Mesendoderm (in vitro differentiated cells): ENCODE data around the gene SPAG6.
A peak's percentile ranks its signal among the peaks of the same experiment; 100 is the strongest.

ENCODE experiments used
- DNase-seq: peaks from one replicate; pipeline ENCODE4 v3.0.0; 2013
- H2AK5ac ChIP-seq: 2 replicates; pipeline ENCODE4 v1.6.1; 2013; ENCODE audit warnings: low read length, inconsistent platforms
- H2BK120ac ChIP-seq: 2 replicates; pipeline ENCODE4 v1.6.1; 2013; ENCODE audit warnings: low read depth, mild to moderate bottlenecking, low read length, moderate library complexity, mixed read lengths
- H2BK15ac ChIP-seq: replicated peaks from 2 replicates; pipeline ENCODE4 v1.6.1; 2013; ENCODE audit warnings: low read depth, mild to moderate bottlenecking, moderate library complexity
- H2BK5ac ChIP-seq: 2 replicates; pipeline ENCODE4 v1.6.1; 2013; ENCODE audit warnings: low read length, inconsistent platforms
- H3K18ac ChIP-seq: 2 replicates; pipeline ENCODE4 v1.6.1; 2013; ENCODE audit warnings: mild to moderate bottlenecking, low read length, mixed read lengths
- H3K23ac ChIP-seq: one replicate; pipeline ENCODE4 v1.6.1; 2013; ENCODE audit warnings: low read length
- H3K27ac ChIP-seq: 2 replicates; pipeline ENCODE4 v1.5.1; 2013; ENCODE audit warnings: low read depth, mild to moderate bottlenecking, inconsistent platforms, low read length, moderate library complexity
- H3K27me3 ChIP-seq: 2 replicates; pipeline ENCODE4 v1.6.1; 2013; ENCODE audit warnings: low read length, control low read depth, mild to moderate bottlenecking, inconsistent platforms; ENCODE audit not compliant: insufficient read depth, poor library complexity
- H3K36me3 ChIP-seq: 2 replicates; pipeline ENCODE4 v1.6.1; 2013; ENCODE audit warnings: low read length, inconsistent platforms; ENCODE audit not compliant: control insufficient read depth, insufficient read depth
- H3K4ac ChIP-seq: one replicate; pipeline ENCODE4 v1.6.1; 2013; ENCODE audit warnings: low read depth, mild to moderate bottlenecking, low read length, moderate library complexity
- H3K4me1 ChIP-seq: 2 replicates; pipeline ENCODE4 v1.6.1; 2013; ENCODE audit warnings: low read depth, low read length, inconsistent platforms; ENCODE audit not compliant: control insufficient read depth
- H3K4me2 ChIP-seq: 2 replicates; pipeline ENCODE4 v1.6.1; 2013; ENCODE audit warnings: low read length
- H3K4me3 ChIP-seq: 2 replicates; pipeline ENCODE4 v1.5.1; 2013; ENCODE audit warnings: mild to moderate bottlenecking, low read length
- H3K56ac ChIP-seq: one replicate; pipeline ENCODE4 v1.6.1; 2013; ENCODE audit warnings: low read length
- H3K79me1 ChIP-seq: 2 replicates; pipeline ENCODE4 v1.6.1; 2013; ENCODE audit warnings: low read length, inconsistent platforms
- H3K79me2 ChIP-seq: 2 replicates; pipeline ENCODE4 v1.6.1; 2013; ENCODE audit warnings: mild to moderate bottlenecking, low read length; ENCODE audit not compliant: control insufficient read depth, insufficient read depth
- H3K9ac ChIP-seq: 2 replicates; pipeline ENCODE4 v1.6.1; 2013; ENCODE audit warnings: low read length, inconsistent platforms
- H4K5ac ChIP-seq: one replicate; pipeline ENCODE4 v1.6.1; 2013; ENCODE audit warnings: low read length
- H4K8ac ChIP-seq: one replicate; pipeline ENCODE4 v1.6.1; 2013; ENCODE audit warnings: low read depth, mild to moderate bottlenecking, control low read depth, low read length, moderate library complexity
- WGBS: extraction: QIAGEN DNeasy Blood & Tissue Kit; methylation state at CpG from one replicate; pipeline ENCODE4 v1.1.7; 2013; ENCODE audit warnings: low lambda C conversion rate, missing lambda C conversion rate; ENCODE audit not compliant: insufficient coverage; ENCODE audit errors: extremely low coverage; 5-methylcytosine and 5-hydroxymethylcytosine counted together

The SPAG6 gene

DNA sequence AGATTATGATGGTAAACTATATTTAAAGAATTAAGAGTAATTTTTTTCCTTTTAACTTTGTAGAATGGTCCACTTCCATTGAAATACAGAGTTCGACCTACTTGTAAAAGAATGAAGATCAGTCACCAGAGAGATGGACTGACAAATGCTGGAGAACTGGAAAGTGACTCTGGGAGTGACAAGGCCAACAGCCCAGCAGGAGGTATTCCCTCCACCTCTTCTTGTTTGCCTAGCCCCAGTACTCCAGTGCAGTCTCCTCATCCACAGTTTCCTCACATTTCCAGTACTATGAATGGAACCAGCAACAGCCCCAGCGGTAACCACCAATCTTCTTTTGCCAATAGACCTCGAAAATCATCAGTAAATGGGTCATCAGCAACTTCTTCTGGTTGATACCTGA lies 16.1 kb upstream of the SPAG6 start:
- WGBS: no CpG with 5 or more reads among the region's 3 CpGs
- no peak overlapping the region for H2BK120ac ChIP-seq
- no peaks in the 10 kb centered on the region for H3K79me2 ChIP-seq
- H4K8ac ChIP-seq: no peak overlapping the region
- H3K18ac ChIP-seq: no peak overlapping the region
- no peak overlapping the region for H2BK5ac ChIP-seq
- H3K4me1 ChIP-seq: peaks cover 3% of the 10 kb centered on the region
- H3K27ac ChIP-seq: no peak overlapping the region
- no peaks in the 10 kb centered on the region for H3K36me3 ChIP-seq
- H3K27me3 ChIP-seq: peaks cover 31% of the 10 kb centered on the region
- no peak overlapping the region for H3K4me3 ChIP-seq
- no peaks in the 10 kb centered on the region for H3K79me1 ChIP-seq
- no peak overlapping the region for H2AK5ac ChIP-seq
- no peak overlapping the region for H3K9ac ChIP-seq
- no peak overlapping the region for H3K56ac ChIP-seq
- H3K4me2 ChIP-seq: no peak overlapping the region
- DNase-seq: no peak
- H2BK15ac ChIP-seq: no peak overlapping the region
- no peak overlapping the region for H4K5ac ChIP-seq
- no peak overlapping the region for H3K4ac ChIP-seq
- H3K23ac ChIP-seq: no peak overlapping the region

DNA sequence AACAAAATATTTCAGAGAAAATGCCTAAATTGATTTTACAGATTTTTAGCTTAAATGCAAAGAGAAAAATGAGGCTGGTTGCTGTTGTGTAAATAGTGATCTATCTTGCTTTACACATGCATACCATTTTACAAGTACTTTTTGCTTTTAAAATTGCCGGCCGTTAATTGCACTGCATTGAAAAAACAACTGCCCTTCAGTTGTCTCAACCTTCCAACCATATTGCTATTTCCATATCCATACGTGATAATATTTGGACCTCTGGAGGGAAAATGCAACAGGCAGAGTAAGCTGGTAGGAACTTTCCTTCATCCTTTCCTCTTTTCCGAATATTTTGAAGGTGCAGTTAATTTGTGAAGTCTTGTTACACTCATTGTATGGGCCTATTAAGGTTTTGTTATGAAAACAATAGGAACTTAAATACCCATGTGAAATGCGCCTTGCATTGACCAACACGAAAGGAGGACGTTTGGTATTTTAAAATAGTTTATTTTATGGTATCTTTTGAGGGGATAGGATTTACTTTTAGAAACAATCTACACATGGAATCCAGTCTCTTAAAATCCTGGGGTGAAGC lies 13.1 kb upstream of the SPAG6 start:
- Histone ChIP-seq H2BK120ac (no peak overlapping the region), H3K9ac (no peak overlapping the region), H2AK5ac (no peak overlapping the region)

DNA sequence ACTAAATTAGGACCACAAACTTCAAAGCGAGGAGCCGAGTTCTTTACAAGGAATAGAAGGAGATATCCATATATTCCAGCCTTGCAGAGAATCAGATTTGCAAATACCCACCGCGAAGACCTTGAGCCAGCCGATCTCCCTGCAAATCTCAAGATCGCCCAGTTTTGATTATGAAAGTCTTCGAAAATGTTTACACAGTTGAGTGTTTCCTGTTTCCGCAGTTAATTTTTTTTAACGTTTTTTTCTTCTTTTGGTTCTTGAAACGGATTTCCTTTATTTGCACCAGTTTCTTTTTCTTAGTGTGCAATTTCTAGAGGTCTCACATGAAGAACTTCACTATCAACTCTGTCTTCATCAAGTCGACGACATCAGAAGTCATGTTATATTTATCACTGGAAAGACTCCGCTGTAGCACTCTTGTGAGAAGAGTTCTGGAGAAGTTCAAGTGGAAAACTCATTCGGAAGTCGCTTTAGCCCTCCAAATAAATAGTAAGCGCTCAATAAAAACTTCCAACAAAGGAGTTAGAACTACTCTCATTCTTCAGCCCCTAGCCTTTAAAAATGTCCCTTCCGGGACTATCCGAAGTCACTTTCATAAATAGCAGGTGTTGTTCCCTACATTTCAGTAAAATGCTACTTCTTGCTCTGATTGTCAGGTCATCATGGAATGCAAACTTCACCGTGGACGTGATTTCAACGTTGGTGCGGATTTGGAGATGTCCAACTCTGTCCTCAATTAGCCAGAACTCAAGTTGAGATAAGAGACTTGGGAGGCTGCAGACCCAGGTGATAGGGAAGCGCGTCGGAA lies 11.9 kb upstream of the SPAG6 start:
- Histone ChIP-seq H2AK5ac (no peak overlapping the region), H2BK120ac (no peak overlapping the region), H3K4me3 (no peak overlapping the region), H3K4me2 (no peak overlapping the region), H3K79me2 (no peaks in the 10 kb centered on the region), H3K9ac (no peak overlapping the region), H3K23ac (no peak overlapping the region), H3K27me3 (peaks cover 50% of the 10 kb centered on the region), H3K4ac (no peak overlapping the region), H4K5ac (no peak overlapping the region), H2BK15ac (no peak overlapping the region), H4K8ac (no peak overlapping the region), H3K56ac (no peak overlapping the region), H3K79me1 (no peaks in the 10 kb centered on the region), H2BK5ac (no peak overlapping the region), H3K4me1 (peaks cover 1% of the 10 kb centered on the region), H3K27ac (no peak overlapping the region), H3K18ac (no peak overlapping the region), H3K36me3 (no peaks in the 10 kb centered on the region)
- DNase-seq: peak; percentile 31
- WGBS: no CpG with 5 or more reads among the region's 25 CpGs

More for the DNA sequence above, 13.1 kb upstream of the SPAG6 start:
- H3K23ac ChIP-seq: no peak overlapping the region
- H3K56ac ChIP-seq: no peak overlapping the region
- peaks cover 1% of the 10 kb centered on the region for H3K4me1 ChIP-seq
- H4K8ac ChIP-seq: no peak overlapping the region
- H3K27me3 ChIP-seq: peaks cover 43% of the 10 kb centered on the region
- no peaks in the 10 kb centered on the region for H3K36me3 ChIP-seq
- no peak overlapping the region for H3K4me2 ChIP-seq
- no peak overlapping the region for H4K5ac ChIP-seq
- no peaks in the 10 kb centered on the region for H3K79me2 ChIP-seq
- H3K4me3 ChIP-seq: no peak overlapping the region
- H3K18ac ChIP-seq: no peak overlapping the region
- H2BK5ac ChIP-seq: no peak overlapping the region
- WGBS: no CpG with 5 or more reads among the region's 7 CpGs
- no peak for DNase-seq
- H2BK15ac ChIP-seq: no peak overlapping the region
- H3K79me1 ChIP-seq: no peaks in the 10 kb centered on the region
- H3K27ac ChIP-seq: no peak overlapping the region
- no peak overlapping the region for H3K4ac ChIP-seq

DNA sequence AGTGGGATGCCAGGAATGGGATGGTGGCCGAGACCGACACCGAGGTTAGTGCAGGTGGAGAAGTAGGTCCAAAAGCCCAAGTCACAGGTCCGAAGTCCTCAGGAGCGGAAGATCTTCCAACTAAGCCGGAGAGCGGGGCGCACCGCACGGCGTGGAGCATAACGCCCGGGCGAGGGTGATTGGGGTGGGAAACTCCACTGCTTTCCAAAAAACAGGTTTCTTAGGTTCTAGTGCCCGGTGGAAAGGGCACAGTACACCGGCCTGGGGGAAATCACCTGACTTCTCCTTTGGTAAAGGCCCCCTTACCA lies 11.4 kb upstream of the SPAG6 start:
- Histone ChIP-seq H3K27me3 (peaks cover 53% of the 10 kb centered on the region), H3K18ac (no peak overlapping the region), H3K4me3 (no peak overlapping the region), H3K23ac (no peak overlapping the region), H3K9ac (no peak overlapping the region), H3K4me2 (peak overlapping the region; percentile 11), H3K4ac (no peak overlapping the region), H4K8ac (no peak overlapping the region), H3K56ac (no peak overlapping the region), H2BK5ac (no peak overlapping the region), H2AK5ac (no peak overlapping the region), H3K79me1 (no peaks in the 10 kb centered on the region), H2BK120ac (no peak overlapping the region), H4K5ac (no peak overlapping the region), H2BK15ac (no peak overlapping the region), H3K36me3 (no peaks in the 10 kb centered on the region), H3K27ac (no peak overlapping the region), H3K4me1 (peaks cover 1% of the 10 kb centered on the region), H3K79me2 (no peaks in the 10 kb centered on the region)
- WGBS: no CpG with 5 or more reads among the region's 16 CpGs
- no peak for DNase-seq

GRCh38 chr10:22334414-22335172 lies 10.7 kb upstream of the SPAG6 start:
- Histone ChIP-seq H3K4me2 (peak overlapping the region; percentile 41), H2BK5ac (no peak overlapping the region), H3K18ac (no peak overlapping the region), H3K36me3 (no peaks in the 10 kb centered on the region), H3K9ac (peak overlapping the region; percentile 53), H2BK120ac (no peak overlapping the region), H3K4ac (no peak overlapping the region), H3K4me3 (no peak overlapping the region), H4K8ac (no peak overlapping the region), H3K79me1 (no peaks in the 10 kb centered on the region), H2AK5ac (no peak overlapping the region), H3K4me1 (peaks cover 1% of the 10 kb centered on the region), H3K23ac (no peak overlapping the region), H3K27ac (no peak overlapping the region), H3K27me3 (peaks cover 54% of the 10 kb centered on the region), H3K56ac (peak overlapping the region; percentile 81), H4K5ac (no peak overlapping the region), H3K79me2 (no peaks in the 10 kb centered on the region), H2BK15ac (no peak overlapping the region)
- no CpG with 5 or more reads among the region's 73 CpGs for WGBS
- peak; percentile 86 for DNase-seq
